Sigmoid colon (tissue), 7 donors: ENCODE measurements around the gene EIPR1. TPM values are rescaled to one million over a fixed set of nuclear protein-coding genes. Genes with fewer than 3 reads are reported as not detected.

Experiments
- DNase-seq: peaks from one replicate; pipeline ENCODE4 v3.0.0-alpha.2; 2019
- H3K27ac ChIP-seq, 4 donors: fragments of 200-600 bp; sonication (generic); one replicate each; pipeline ENCODE4 v1.5.1; 2016 to 2019; ENCODE audit warnings: mild to moderate bottlenecking in 1 of 4
- H3K27me3 ChIP-seq, 3 donors: fragments of 200-600 bp; sonication (generic); one replicate each; pipeline ENCODE4 v1.5.1; 2019; ENCODE audit warnings: mild to moderate bottlenecking in 1 of 3
- H3K36me3 ChIP-seq, 4 donors: fragments of 200-600 bp; sonication (generic); one replicate each; pipeline ENCODE4 v1.5.1; 2016 to 2019
- H3K4me1 ChIP-seq, 4 donors: fragments of 200-600 bp; sonication (generic); one replicate each; pipeline ENCODE4 v1.5.1; 2017 to 2019
- H3K4me3 ChIP-seq, 4 donors: fragments of 200-600 bp; sonication (generic); one replicate each; pipeline ENCODE4 v1.5.1; 2017 to 2019; ENCODE audit warnings: mild to moderate bottlenecking in 2 of 4, moderate library complexity in 1 of 4
- H3K9me3 ChIP-seq, 4 donors: fragments of 200-600 bp in 3 of 4; sonication (generic) in 3 of 4; one replicate each; pipeline versions ENCODE4 v1.5.1 to v1.6.1; 2013 to 2019
- CTCF ChIP-seq, 4 experiments: fragments of 450-650 bp in 3 of 4; fragments of 200-600 bp in 1 of 4; IDR thresholded peaks; one replicate each; pipeline ENCODE4 v1.5.1; 2016 to 2019; ENCODE audit warnings: antibody characterized with exemption in 4 of 4, mild to moderate bottlenecking in 3 of 4, moderate library complexity in 2 of 4
- EP300 ChIP-seq, 4 donors: sonication (generic); formaldehyde crosslinking; IDR thresholded peaks; one replicate each; pipeline ENCODE4 v1.6.1; 2017; ENCODE audit warnings: antibody characterized with exemption in 4 of 4
- POLR2A ChIP-seq, 2 donors: fragments of 450-650 bp; IDR thresholded peaks; one replicate each; pipeline ENCODE4 v1.6.1; 2016; ENCODE audit warnings: antibody characterized with exemption in 2 of 2, mild to moderate bottlenecking in 2 of 2, moderate library complexity in 2 of 2
- POLR2AphosphoS5 ChIP-seq, 4 donors: sonication (generic); formaldehyde crosslinking; IDR thresholded peaks; one replicate each; pipeline ENCODE4 v1.6.1; 2017; ENCODE audit warnings: antibody characterized with exemption in 4 of 4
- WGBS, 2 donors: extraction: QIAGEN DNeasy Blood & Tissue Kit; methylation state at CpG; one replicate each; pipeline ENCODE4 v1.1.7; 2013; 5-methylcytosine and 5-hydroxymethylcytosine counted together
- intact Hi-C: fragments of 100-400 bp; cut with DNase I; formaldehyde crosslinking; loops from one replicate; pipeline ENCODE4 v1.15.1; 2023
- polyA plus RNA-seq, 3 donors: library from polyadenylated mRNA; stranded (reverse); fragments of 200-250 nt; gene quantifications; one replicate each; pipeline ENCODE4 v1.2.3, GENCODE V29; 2013
- total RNA-seq, 4 donors: library from RNA; depleted of rRNA; stranded (reverse); fragments of >200 nt; gene quantifications; one replicate each; pipeline ENCODE4 v1.1.0, GENCODE V29; 2016
- donor health status: healthy with polysubstance abuse.
- donor health status: Bipolar disorder and iron deficiency.
- donor health status: healthy.

Gene EIPR1
- total and polyA plus RNA-seq, 7 donors: 12.2 to 27.0 (median 20.0) TPM

DNA sequence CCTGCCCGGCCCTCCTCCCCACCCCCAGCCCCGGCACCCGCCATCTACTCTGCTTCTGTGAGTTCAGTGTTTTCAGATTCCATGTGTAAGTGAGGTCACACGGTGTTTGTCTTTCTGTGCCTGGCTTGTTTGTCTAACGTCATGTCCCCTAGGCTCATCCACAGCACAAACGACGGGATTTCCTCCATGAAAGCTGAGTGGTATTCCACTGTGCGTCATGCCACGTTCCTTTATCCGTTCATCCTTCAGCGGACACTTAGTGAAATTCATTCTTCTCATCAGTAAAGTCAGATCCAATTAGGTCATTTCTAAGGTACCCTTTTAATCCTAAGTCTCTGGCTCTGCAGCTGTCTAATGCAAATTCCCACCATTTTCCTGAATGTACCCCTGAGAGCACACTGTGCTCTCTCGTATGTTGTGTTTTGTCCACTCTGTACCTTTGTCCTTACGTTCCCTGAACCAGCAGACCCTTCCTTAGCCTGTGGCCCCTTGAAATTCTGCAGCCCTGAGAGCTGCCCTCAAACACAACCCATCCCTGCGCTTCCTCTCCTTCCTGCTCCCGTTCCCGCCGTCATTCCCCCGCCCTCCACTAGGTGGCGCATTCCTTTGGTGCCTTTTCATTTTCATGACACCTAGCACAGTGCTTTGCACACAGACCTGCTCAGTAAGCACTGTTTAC is 46.0 kb upstream of the EIPR1 start:
- Histone ChIP-seq H3K4me1 (peaks cover 0 to 6% (median 0%) of the 10 kb centered on the region in 4 donors), H3K27ac (no peak overlapping the region), H3K36me3 (peaks cover 7 to 66% (median 30%) of the 10 kb centered on the region in 4 donors), H3K9me3 (no peaks in the 10 kb centered on the region), H3K4me3 (no peak overlapping the region), H3K27me3 (no peaks in the 10 kb centered on the region)
- DNase-seq: no peak
- WGBS, 2 donors: 73 to 74% methylated on average over 19 of the region's 19 CpGs
- TF ChIP-seq EP300 (IDR thresholded peaks at IDR 0.05): no peak
- peak; percentile 73 to 98 (median 89) for TF ChIP-seq CTCF (IDR thresholded peaks at IDR 0.05)
- intact Hi-C loops: loop anchor here (2.0 kb wide), 1 partner anchor 227 kb away; no protein-coding TSS in a partner anchor

- peaks cover 7 to 64% (median 34%) of the 10 kb centered on the region in 4 donors for H3K36me3 ChIP-seq
These were observed 44.7 kb upstream of the EIPR1 start for GRCh38 chr2:3422161-3422779.

DNA sequence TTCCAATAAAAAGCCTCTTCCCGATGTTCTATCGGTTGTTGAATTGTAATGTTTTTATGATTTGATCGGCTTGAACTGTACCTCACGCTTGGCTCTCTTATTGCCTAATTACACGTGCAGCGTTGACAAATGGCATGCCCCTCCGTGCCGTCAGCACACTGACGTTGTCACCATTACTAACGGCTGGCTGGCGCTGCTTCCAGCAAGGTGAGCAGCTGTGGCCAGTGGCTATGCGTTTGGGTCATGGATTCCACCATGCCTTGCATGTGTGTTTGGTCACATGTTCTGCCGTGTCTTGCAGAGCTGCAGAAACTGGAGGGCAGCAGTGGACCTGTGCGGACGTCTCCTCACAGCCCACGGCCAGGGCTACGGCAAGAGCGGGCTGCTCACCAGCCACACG is 44.0 kb upstream of the EIPR1 start:
- TF ChIP-seq POLR2AphosphoS5 (IDR thresholded peaks at IDR 0.05) (no peak), POLR2A (IDR thresholded peaks at IDR 0.05) (no peak), CTCF (IDR thresholded peaks at IDR 0.05) (no peak), EP300 (IDR thresholded peaks at IDR 0.05) (no peak)
- peaks cover 5 to 62% (median 33%) of the 10 kb centered on the region in 4 donors for H3K36me3 ChIP-seq
- H3K27ac ChIP-seq: no peak overlapping the region
- no peaks in the 10 kb centered on the region for H3K27me3 ChIP-seq
- 91 to 92% methylated on average over 19 of the region's 19 CpGs for WGBS, 2 donors
- H3K4me1 ChIP-seq: peaks cover 0 to 6% (median 0%) of the 10 kb centered on the region in 4 donors
- no peak overlapping the region for H3K4me3 ChIP-seq
- no peak for DNase-seq
- intact Hi-C loops: no loop called here
- H3K9me3 ChIP-seq: no peaks in the 10 kb centered on the region

More at GRCh38 chr2:3422161-3422779, 44.7 kb upstream of the EIPR1 start:
- Histone ChIP-seq H3K27me3 (no peaks in the 10 kb centered on the region), H3K4me1 (peaks cover 0 to 6% (median 0%) of the 10 kb centered on the region in 4 donors), H3K9me3 (no peaks in the 10 kb centered on the region), H3K27ac (no peak overlapping the region), H3K4me3 (no peak overlapping the region)
- no peak for DNase-seq
- intact Hi-C loops: no loop called here
- WGBS, 2 donors: 79 to 86% methylated on average over 16 of the region's 16 CpGs
- no peak for TF ChIP-seq POLR2A (IDR thresholded peaks at IDR 0.05)

DNA sequence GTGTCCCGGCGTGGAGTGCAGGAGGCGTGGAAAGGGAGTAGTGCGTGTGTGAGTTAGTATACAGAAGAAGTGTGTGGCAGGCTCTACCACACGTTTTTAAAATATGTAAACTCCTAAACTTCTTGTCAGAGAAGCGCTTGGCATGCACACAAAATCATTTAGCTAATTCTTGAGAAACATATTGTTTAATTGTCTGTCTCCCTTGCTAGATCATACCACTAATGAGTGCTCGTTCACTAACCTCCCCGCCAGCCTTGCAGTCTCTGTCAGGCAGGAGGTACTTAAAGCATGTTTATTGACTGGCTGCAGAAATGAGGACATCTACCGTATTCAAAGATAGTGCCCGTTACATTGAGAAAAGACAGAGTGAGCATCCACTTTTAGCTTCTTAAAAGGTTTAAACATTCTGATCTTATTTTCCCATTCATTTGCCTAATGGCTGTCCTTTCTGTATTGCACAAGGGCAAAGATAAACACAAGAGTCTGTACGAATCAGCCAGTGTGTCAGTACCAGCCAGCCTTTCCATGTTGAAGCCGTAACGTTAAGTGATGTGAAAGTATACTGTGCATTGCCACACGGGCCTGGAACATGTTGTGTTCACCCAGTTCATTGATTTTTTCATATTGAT is 43.3 kb upstream of the EIPR1 start:
- peak overlapping the region in 1 of 4 donors; percentile 11 for H3K27ac ChIP-seq
- intact Hi-C loops: no loop called here

More for the DNA sequence above, 43.3 kb upstream of the EIPR1 start:
- WGBS, 2 donors: 90 to 95% methylated on average over 14 of the region's 14 CpGs
- H3K4me3 ChIP-seq: no peak overlapping the region
- DNase-seq: no peak
- no peaks in the 10 kb centered on the region for H3K9me3 ChIP-seq
- no peak for TF ChIP-seq POLR2AphosphoS5 (IDR thresholded peaks at IDR 0.05)
- TF ChIP-seq EP300 (IDR thresholded peaks at IDR 0.05): no peak
- no peak for TF ChIP-seq POLR2A (IDR thresholded peaks at IDR 0.05)
- TF ChIP-seq CTCF (IDR thresholded peaks at IDR 0.05): no peak
- no peaks in the 10 kb centered on the region for H3K27me3 ChIP-seq
- H3K4me1 ChIP-seq: peaks cover 0 to 6% (median 0%) of the 10 kb centered on the region in 4 donors
- peaks cover 0 to 55% (median 30%) of the 10 kb centered on the region in 4 donors for H3K36me3 ChIP-seq
